ENCODE results near the gene LINGO1. TPM values are rescaled to one million over a fixed set of nuclear protein-coding genes. Genes with fewer than 3 reads are reported as not detected.
A peak's percentile ranks its signal among the peaks of the same experiment; 100 is the strongest.

LINGO1 gene
- total RNA-seq, 1 donor from 2014 or later, result 18.8 TPM

DNA sequence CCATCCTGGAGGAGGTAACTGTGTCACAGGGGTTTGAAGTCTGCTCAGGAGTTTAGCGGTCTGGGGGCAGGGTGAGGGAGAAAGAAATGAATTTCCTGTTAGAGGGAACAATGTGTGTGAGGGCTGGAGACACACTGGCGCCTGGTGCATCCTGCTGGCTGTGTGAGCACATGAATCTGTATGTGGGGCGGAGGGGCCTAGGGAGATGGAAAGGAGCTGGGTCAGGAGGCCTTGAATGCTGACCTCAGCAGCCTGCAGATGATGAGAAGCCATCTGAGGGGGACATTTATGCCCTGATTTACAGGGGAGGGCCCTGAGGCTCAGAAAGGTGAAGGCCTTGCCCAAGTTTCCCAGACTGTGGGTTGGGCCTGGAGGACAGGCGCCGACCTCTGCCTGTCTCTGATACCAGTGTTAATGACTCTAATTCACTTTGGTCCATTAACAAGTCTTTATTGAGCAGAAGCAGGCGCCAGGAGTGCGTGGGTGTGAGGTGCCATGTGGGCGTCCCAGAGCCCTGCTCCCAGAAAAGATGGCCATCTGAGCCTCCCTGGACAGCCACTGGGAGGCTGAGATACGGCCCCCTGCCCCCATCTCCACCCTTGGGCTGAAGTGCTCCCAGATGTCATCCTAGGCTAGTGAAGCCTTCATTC is 34.8 kb downstream of the LINGO1 start:
- Mint-ChIP-seq H3K4me3 (ENCODE audit: unreplicated experiment) (no peak overlapping the region), H3K4me1 (ENCODE audit: unreplicated experiment) (peaks cover 9% of the 10 kb centered on the region), H3K9me3 (ENCODE audit: unreplicated experiment) (no peaks in the 10 kb centered on the region), H3K27ac (ENCODE audit: unreplicated experiment) (peak overlapping the region; percentile 81), H3K27me3 (ENCODE audit: unreplicated experiment) (peaks cover 10% of the 10 kb centered on the region), H3K36me3 (ENCODE audit: low read depth, unreplicated experiment) (peaks cover 3% of the 10 kb centered on the region)
- peak; percentile 49 for DNase-seq (ENCODE audit: low spot score)
- TF ChIP-seq, protein P1, sequence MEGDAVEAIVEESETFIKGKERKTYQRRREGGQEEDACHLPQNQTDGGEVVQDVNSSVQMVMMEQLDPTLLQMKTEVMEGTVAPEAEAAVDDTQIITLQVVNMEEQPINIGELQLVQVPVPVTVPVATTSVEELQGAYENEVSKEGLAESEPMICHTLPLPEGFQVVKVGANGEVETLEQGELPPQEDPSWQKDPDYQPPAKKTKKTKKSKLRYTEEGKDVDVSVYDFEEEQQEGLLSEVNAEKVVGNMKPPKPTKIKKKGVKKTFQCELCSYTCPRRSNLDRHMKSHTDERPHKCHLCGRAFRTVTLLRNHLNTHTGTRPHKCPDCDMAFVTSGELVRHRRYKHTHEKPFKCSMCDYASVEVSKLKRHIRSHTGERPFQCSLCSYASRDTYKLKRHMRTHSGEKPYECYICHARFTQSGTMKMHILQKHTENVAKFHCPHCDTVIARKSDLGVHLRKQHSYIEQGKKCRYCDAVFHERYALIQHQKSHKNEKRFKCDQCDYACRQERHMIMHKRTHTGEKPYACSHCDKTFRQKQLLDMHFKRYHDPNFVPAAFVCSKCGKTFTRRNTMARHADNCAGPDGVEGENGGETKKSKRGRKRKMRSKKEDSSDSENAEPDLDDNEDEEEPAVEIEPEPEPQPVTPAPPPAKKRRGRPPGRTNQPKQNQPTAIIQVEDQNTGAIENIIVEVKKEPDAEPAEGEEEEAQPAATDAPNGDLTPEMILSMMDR (IDR thresholded peaks at IDR 0.05; ENCODE audit: unreplicated experiment), result no peak

DNA sequence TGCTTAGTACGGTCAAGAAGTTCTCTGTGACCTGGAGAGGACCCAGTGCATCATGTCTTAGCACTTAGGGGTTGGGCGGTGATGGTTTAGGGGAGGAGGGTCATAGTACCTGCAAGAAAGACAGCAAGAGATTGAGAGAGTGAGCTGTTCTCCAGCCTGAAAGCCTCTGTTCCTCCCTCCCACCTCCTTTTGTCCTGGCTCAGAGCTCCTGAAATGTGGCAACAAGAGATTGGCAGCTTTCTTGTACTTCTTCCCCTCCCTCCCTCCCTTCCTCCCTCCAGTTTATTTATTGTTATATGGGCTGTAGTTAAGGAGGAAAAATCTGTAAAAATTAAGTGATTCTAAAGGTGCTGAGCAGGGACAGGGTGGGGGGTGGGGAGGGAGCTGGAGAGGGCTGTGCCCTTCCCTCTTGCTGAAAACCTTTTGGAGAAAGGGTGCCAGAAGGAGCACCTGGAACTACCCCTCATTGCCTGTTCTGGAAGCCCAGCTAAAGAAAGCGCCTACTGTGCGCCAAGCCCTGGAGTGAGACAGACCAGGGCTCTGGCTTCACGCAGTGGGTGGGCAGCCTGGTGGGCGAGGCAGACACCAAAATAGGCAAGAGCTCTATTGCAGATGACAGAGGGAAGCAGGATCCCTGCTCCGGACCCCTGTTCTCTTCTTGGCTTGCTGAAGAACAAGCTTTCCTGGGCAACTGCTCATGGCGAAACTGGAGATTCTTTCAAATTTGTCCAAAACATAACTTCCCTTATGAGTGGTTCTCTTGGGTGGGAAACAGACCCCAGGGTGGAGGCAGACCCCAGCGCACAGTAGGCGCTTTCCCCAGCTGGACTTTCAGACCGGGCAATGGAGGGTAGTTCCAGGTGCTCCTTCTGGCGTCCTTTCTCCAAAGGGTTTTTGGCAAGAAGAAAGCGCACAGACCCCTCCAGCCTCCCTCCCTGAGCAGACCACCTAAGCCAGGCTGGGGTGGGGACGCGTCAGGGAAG is 35.6 kb downstream of the LINGO1 start:
- Mint-ChIP-seq H3K4me3 (ENCODE audit: unreplicated experiment) (no peak overlapping the region), H3K4me1 (ENCODE audit: unreplicated experiment) (peaks cover 9% of the 10 kb centered on the region), H3K36me3 (ENCODE audit: low read depth, unreplicated experiment) (peaks cover 3% of the 10 kb centered on the region), H3K9me3 (ENCODE audit: unreplicated experiment) (no peaks in the 10 kb centered on the region), H3K27ac (ENCODE audit: unreplicated experiment) (peak overlapping the region; percentile 83), H3K27me3 (ENCODE audit: unreplicated experiment) (peaks cover 10% of the 10 kb centered on the region)
- TF ChIP-seq, protein P1 (IDR thresholded peaks at IDR 0.05; ENCODE audit: unreplicated experiment), result no peak
- DNase-seq (ENCODE audit: low spot score), result no peak

DNA sequence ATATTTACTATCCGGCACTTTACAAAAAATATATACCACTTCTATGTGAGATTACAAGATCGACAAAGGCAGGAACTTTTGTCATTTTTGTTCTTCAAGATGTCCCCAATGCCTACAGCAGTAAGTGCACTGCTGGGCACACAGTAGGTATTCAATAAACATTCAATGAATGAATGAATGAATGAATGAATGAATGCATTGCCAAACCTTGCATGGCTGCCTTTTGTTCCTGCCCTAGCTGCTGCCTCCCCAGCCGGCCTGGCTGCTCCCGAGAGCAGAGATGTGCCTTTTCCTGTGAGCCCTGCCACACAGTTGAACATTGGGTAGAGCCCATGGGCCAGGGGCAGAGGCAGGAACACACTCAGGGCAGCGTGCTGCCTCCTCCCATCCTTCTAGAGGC is 37.5 kb downstream of the LINGO1 start:
- Mint-ChIP-seq H3K4me3 (ENCODE audit: unreplicated experiment) (no peak overlapping the region), H3K27me3 (ENCODE audit: unreplicated experiment) (peaks cover 7% of the 10 kb centered on the region), H3K27ac (ENCODE audit: unreplicated experiment) (no peak overlapping the region), H3K36me3 (ENCODE audit: low read depth, unreplicated experiment) (no peaks in the 10 kb centered on the region), H3K9me3 (ENCODE audit: unreplicated experiment) (no peaks in the 10 kb centered on the region), H3K4me1 (ENCODE audit: unreplicated experiment) (peaks cover 9% of the 10 kb centered on the region)
- DNase-seq (ENCODE audit: low spot score), result no peak
- TF ChIP-seq, protein P1 (IDR thresholded peaks at IDR 0.05; ENCODE audit: unreplicated experiment), result no peak

DNA sequence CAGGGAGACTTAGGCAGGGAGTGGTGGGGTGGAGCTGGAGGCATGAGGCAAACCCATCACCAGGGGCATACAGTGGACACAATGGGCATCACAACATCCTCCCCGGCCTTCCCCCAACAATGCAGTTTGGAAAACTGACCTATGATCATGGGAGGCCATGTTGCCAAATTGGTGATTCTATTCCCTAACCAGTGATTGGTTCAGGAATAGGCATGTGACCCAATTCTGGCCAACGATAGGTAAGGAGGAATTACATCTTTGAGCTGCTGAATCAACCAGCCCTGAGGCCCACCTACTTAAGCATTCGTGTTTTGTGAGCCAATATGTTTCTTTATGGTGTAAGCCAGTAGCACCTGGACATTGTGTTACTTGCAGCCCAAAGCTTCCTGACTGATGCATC is 40.0 kb downstream of the LINGO1 start:
- H3K36me3 Mint-ChIP-seq (ENCODE audit: low read depth, unreplicated experiment), result no peaks in the 10 kb centered on the region
- H3K4me1 Mint-ChIP-seq (ENCODE audit: unreplicated experiment), result peaks cover 3% of the 10 kb centered on the region
- H3K27ac Mint-ChIP-seq (ENCODE audit: unreplicated experiment), result no peak overlapping the region
- no peak for DNase-seq (ENCODE audit: low spot score)
- no peak overlapping the region for H3K4me3 Mint-ChIP-seq (ENCODE audit: unreplicated experiment)
- H3K9me3 Mint-ChIP-seq (ENCODE audit: unreplicated experiment), result no peaks in the 10 kb centered on the region
- H3K27me3 Mint-ChIP-seq (ENCODE audit: unreplicated experiment), result no peaks in the 10 kb centered on the region
- TF ChIP-seq, protein P1 (IDR thresholded peaks at IDR 0.05; ENCODE audit: unreplicated experiment), result no peak

Data from endothelial cell (in vitro differentiated cells).